GM21825 (cell line): ENCODE results near the gene RPN1.
"Not testable (repeated sequence)": the region's sequence is repeated elsewhere in the genome, so short reads cannot be mapped to it uniquely, and the experiment has no call there.

Experiments
- ATAC-seq: cut with Tn5 transposase; IDR thresholded peaks from one replicate; pipeline ENCODE4 v1.9.1; 2021; ENCODE audit warnings: mild to moderate bottlenecking, moderate library complexity; ENCODE audit not compliant: unreplicated experiment

RPN1 gene

DNA sequence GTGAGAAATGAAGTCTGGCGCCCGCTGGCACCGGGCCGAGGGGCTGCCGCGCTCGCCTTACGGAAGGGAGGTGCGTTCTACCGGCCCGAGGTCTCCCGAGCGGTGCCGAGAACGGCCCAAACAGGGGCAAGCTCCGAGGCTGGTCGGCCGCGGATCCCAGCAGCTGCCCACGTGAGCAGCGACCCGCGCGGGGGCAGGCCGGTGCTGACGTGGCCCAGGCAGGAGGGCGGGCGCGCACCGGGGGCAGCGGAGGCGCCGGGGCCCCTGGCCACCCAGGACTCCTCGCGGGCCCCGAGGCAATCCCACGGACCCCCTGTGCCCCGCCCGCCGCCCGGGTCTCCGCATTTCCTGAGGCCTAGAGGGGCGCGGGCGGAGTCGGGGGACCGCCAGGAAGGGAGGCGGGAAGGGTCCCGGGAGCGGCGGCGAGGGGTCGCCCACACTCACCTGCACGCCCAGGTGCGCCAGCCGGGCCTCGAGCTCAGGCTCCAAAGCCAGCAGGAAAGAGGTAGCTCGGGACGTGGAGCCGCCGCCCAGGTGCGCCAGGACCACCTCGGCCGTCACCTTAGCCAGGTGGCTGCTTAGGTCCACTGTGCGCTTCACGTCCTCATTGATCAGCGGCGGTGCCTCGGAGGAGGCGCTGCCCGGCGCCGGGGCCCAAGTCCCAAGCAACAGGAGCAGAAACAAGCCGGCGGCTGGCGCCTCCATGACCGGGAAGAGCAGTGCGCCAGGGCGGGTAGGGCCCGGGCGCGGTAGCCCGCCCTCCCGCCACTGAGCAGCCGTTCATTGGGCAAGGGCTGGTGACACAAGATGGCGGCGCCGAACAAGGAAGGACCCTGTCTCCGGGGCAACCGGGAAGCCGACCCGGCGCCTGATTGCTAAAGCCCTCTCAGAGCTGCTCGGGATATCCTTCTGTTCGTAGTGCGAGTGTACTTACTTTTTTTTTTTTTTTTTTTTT, at the start of gene RPN1:
Gene RPN1, minus strand, starts transcription at position 723 of the 955 bp plus-strand sequence. Its CDS starts 18 bp downstream, at position 705.
- peak; percentile 95 for ATAC-seq

DNA sequence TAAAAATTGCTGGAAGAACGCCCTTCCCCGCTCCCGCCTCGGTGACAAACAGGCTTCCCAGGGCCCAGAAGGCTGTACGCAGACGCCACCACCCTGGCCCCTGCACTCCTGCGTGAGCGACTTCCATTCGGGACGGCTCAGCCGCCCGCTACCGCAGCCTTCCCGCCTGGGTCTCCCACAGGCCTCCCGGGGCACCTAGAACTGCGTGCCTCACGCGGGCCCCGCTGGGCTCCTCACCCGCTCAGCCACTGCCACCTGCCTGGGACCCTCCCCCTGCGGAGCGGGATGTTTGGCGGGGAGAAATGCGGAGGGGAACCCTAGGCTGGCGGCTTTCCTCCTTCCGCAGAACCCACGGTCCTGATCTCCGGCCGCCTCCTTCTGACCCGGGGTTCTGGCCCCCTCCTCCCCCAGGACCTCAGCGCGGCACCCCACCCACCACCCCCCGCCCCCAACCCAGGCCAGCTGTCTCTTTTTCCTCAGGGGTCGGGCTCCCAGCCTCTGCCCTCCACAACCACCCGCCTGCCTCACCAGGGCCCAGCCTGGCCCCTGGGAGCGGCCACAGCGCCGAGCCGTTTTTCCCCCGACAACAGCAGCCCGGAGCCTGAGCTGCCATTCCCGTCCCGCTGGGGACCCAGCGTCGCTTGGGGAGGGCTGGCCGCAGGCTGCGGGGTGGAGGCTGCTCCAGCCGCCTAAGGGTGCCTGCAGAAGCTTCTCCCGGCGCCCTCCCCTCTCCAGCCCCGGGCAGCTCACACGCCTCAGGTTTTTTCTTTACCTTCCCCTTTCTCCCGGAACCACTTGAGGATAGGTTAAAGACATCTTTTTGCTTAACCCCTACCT, 47.8 kb upstream of the RPN1 start:
- no peak for ATAC-seq

DNA sequence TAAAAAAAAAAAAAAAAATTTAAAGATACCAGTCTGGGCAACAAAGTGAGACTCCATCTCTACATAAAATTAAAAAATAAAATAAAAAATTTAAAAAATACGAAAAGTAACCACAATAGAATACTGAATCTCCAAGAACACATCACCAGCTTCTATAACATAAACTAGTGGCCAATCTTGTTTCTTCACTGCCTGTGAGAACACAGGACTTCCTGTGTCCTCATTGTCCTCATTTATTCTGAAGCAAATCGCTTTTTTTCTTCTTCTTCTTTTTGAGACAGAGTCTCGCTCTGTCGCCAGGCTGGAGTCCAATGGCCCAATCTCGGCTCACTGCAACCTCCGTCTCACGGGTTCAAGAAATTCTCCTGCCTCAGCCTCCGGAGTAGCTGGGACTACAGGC, 46.7 kb upstream of the RPN1 start:
- ATAC-seq, result no peak

DNA sequence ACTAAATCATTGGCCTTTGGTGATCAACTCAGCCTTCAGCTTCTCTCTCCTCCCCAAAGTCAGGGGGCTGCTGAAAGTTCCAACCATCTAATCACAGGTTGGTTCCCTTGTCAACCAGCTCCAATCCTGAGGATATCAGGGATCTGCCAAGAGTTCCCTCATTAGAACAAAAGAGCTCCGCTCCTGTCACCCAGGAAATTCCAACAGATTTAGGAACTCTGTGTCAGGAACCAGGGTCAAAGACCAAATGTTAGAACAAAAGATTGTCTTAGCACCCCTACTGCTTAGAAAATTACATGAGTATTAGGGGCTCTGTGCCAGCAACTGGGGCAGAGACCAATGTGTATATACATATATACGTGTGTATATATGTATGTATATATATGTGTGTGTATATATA, 43.1 kb upstream of the RPN1 start:
- no peak for ATAC-seq

DNA sequence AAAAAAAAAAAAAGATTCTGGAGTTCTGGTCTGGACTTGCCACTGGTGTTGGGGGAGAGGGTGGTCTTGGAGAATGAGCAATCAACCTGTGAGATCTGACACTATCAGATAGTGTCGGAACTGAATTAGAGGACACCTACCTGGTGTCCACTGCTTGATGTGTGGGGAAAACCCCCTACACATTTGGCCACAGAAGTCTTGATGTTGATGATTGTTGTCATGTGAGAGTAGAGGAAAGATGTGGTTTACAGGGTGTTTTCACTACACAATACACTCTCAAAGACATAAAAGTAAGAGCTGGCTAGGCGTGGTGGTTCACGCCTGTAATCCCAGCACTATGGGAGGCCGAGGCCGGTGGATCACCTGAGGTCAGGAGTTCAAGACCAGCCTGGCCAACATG, 38.4 kb upstream of the RPN1 start:
- ATAC-seq, result no peak

DNA sequence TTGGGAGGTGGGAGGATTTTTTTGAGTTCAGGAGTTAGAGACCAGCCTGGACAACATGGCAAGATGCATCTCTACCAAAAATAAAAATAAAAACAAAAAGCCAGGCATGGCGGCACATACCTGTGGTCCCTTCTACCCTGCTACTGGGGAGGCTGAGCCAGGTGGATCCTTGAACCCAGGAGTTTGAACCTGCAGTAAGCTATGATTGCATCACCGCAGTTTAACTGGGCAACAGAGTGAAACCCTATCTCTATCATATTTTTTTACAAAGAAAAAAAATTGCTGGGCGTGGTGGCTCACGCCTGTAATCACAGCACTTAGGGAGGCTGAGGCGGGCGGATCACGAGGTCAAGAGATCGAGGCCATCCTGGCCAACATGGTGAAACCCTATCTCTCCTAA, 35.8 kb upstream of the RPN1 start:
- no peak for ATAC-seq

DNA sequence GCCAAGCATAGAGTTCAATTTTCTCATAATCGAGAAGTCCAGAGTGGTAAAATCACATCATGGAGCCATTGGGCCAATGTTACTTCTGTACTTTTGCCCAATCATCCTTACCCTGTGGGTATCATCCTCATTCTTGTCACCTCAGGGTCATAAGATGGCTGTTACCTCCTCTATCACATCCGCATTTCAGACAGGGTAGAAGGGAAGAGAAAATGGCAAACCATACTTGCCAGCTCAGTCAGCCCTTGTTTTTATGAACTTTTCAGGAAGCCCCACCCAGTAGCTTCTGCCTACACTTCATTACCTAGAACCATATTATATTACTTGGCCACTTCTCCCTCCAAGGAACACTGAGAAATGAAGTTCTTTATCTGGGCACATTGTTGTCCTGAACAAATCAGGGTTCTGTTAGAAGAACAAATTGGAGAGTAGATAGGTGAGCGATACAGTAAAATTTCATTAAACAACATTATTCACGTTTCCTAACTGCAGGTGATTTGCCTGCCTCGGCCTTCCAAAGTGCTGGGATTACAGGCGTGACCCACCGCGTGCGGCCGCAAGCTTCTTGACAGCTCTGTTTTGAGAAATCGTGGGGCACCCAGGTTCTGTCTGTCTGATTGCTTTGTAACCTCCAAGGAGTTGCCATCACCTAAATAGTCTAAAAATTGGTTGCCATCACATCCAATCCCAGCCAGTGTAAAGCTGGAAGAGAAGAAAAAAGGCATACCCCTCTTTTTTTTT, 34.5 kb upstream of the RPN1 start:
- no peak for ATAC-seq

DNA sequence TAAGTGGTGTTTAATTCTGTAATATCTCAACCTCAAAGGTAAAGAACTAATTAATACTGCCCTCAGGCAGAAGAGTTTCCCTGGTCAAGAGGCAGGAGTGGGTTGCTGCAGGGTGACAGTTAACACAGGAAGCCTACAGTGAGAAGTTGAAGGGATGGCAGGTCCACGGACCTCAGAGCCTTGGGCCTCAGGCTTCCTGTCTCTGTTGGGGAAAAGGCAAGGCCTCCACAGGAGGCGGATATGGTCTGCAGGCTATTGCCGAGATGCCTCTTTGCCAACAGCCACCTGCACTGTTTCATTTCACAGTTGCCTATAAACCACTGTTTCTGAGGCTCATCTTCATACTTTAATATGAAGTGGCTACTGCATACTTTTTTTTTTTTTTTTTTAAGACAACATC, 33.3 kb upstream of the RPN1 start:
- no peak for ATAC-seq

DNA sequence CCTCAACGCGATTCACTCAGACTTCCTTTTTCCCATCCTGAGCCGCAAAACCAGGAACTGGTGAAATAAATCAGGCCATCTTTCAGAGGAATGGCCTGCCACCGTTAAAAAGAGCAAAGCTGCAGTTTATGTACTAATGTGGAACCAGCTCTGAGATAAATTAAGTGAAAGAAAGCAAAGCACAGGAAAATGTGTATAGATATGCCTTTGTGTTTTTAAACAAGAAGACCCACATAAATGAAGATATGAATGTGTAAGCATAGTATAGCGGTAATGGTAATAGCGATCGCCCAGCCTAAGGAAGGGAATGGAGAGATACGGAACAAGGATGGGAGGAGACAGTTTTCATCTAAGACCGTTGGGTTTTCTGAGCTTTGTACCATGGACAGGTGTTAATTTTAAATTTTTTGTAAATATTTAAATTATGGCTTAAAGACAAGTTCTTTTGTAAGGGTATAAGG, 30.8 kb upstream of the RPN1 start:
- no peak for ATAC-seq

DNA sequence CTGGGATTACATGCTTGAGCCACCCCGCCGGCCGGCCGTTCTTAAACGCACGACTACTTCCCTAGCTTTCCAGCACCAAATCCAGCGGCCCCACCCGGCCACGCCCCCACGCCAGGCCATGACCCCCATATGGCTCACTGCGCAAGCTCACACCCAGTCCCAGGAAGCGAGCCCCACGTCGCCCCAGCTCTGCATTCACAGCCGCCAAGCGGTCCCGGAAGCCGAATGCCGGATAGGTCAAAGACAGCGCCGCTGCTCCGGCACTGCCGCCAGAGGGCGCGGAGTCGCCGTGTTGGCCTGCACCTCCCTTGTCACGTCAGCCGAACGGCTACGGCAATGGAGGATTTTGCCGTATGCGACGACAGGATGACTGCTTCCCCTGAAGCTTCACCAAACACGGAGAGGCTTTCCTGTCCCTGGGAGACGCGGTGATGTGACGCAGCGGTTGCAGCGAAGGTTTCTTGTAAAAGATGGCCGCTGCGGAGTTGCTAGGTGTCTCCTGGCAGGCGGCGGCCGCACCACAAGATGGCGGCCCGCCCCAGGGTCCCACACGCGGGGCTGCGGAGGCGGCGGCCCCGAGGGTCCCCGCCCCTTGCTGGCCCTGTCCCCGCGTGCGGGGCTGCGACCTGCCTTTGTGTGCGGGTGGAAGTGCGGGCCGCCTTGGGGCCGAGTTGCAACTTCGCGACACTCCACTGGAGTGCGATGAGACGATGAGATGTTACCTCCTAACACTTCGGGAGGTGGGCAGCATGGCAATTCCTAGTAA, 30.2 kb upstream of the RPN1 start:
- peak; percentile 95 for ATAC-seq

DNA sequence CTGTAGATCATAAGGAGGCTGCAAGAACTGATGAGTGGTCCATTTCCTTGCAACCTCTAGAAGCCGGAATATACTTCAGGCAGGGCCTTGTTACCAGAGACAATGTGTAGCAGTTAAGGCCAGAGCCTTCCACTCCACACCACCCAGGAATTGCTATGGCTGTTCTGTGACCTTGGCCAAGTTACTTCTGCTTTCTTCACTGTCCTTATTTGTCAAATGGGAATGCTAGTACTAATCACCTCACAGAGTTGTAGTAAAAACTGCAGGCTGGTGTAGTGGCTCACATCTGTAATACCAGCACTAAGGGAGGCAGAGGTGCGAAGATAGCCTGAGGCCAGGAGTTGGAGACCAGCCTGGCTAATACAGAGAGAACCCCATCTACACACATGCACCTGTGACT, 28.7 kb upstream of the RPN1 start:
- ATAC-seq, result no peak

DNA sequence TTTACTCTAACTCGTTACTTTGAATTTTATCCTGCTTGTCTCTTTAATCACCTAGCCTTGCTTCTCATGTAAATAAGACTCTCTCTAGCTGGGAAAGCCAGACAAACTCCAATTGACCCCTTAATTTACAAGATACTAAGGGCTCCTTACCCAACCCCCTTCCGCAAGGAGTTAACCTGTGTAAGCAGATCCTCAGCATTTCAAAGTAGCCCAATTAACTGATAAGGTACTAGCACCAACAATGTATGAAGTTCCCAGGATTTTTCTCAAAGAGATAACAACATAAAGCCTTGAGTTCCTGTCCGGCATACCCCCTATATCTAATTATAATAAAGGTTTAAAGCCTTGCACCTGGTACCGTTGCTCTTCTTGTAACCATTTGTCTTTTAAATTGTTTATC, 25.2 kb upstream of the RPN1 start:
- ATAC-seq, result not testable (repeated sequence)

DNA sequence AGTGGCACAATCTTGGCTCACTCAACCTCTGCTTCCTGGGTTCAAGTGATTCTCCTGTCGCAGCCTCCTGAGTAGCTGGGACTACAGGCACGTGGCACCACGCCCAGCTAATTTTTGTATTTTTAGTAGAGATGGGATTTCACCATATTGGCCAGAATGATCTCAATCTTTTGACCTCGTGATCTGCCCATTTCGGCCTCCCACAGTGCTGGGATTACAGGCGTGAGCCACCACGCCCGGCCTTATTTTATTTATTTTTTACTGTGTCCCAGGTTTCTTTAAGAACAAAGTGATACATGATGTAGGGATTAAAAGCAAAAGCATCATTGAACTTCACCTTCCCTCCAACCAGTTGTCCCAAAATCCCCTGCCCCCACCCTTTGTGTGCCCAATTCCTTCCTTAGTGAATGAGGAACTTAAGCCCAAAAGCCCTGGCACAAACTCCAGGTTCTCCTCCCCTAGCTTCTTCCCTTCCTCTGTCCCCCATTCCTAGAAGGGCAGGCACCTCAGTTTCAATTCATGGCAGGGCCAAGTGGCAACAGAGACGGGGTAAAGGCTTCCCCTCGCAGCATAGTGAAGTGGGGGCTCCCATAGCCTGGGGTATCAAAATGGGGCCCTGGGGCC, 23.7 kb upstream of the RPN1 start:
- ATAC-seq, result no peak

DNA sequence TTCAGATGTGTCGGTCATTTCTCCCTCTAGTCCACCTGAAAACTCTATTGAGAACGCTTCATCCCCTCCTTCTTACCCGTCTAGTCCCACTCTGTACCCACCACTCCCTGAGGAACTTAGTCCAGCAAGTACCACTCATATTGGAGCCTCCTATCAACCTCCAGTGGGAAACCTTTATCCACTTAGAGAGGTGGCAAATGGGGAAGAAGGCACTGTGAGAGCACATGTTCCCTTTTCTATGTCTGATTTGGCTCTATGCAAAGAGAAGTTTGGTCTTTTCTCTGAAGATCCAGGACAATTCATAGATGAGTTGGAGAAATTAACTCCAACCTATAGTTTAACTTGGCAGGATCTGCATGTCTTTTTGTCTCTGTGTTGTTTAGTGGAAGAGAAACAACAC, 17.0 kb upstream of the RPN1 start:
- ATAC-seq, result no peak

DNA sequence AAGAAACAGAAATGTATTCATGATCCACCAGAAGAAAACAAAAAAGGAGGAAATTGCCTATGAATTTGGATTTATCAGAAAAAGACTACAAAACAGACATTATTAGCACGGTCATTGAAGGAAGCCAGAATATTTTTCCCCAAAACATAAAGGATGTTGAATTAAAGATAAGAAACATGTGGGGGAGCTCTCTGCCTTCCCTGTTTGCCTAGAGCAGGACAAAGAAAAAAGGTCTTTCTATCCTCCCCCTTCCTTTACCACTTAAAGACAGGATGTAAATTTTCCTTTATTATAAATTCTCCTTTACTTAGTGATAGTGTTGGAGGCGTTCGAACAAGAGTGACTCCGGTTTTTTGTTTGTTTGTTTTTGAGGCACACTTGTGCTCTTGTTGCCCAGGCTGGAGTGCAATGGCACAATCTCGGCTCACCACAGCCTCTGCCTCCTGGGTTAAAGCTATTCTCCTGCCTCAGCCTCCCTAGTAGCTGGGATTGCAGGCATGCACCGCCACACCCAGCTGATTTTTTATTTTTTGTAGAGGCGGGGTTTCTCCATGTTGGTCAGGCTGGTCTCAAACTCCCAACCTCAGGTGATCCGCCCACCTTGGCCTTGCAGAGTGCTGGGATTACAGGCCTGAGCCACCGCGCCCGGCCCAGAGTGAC, 14.9 kb upstream of the RPN1 start:
- no peak for ATAC-seq

DNA sequence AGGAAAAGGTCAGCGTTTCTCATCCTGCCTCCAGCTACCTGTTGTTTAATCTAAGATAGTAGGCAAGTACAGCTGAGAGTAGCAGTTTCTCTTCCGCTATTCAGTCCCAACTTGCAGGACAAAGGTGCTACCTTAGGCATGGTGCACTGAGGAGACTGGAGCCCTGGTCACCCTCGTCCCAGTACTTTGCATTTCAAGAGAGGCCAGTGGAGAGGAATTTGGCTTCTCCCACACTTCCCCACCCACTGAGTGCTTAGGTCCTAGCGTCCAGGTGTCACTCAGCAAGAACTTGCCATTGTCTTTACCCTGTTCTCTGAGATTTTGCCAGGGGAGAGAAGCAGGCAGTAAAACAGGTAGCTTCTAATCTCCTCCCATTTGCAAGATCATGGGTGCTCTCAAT, 12.5 kb upstream of the RPN1 start:
- ATAC-seq, result no peak

DNA sequence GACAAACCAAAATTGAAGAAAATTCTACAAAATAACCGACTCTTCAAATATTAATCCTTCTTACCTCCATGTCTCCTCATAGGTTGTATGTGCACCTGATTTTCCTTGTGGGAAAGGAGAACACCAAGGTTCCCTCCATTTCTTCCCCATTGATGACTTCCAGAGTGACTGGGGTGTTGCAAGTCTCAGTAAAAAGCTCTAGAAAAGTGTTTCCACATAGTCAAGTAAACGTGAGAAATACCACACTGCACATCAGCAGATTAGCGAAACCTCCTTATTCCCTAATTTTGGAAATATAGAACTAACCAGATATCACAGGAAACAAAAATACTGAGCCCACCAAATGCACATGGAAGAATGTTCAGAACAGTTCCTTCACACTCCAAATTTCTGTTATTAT, 4.9 kb upstream of the RPN1 start:
- ATAC-seq, result no peak

DNA sequence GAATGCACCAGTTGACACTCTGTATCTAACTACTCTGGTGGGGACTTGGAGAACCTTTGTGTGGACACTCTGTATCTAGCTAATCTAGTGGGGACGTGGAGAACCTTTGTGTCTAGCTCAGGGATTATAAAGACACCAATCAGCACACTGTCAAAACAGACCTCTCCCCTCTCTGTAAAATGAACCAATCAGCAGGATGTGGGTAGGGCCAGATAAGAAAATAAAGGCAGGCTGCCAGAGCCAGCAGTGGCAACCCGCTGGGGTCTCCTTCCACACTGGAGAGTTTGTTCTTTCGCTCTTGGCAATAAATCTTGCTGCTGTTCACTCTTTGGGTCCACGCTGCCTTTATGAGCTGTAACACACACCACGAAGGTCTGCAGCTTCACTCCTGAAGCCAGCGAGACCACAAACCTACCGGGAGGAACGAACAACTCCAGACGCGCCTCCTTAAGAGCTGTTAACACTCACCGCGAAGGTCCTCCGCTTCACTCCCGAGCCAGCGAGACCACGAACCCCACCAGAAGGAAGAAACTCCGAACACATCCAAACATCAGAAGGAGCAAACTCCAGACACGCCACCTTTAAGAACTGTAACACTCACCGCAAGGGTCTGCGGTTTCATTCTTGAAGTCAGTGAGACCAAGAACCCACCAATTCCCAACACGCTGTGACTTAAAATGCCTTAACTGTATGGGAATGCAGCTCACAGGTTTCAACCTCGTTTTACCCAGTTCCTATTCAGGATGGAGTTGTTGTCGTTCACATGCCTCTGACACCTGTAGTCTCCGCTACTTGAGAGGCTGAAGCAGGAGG, 3.6 kb upstream of the RPN1 start:
- not testable (repeated sequence) for ATAC-seq
